HFFc6 (cell line): ENCODE results near the gene LILRA6. TPM values are rescaled to one million over a fixed set of nuclear protein-coding genes. Genes with fewer than 3 reads are reported as not detected.
"Not testable (repeated sequence)": the region's sequence is repeated elsewhere in the genome, so short reads cannot be mapped to it uniquely, and the experiment has no call there.

Experiments used
- DNase-seq: peaks from one replicate; pipeline ENCODE4 v3.0.0-alpha.2; 2018
- H3K27ac Mint-ChIP-seq: 2 replicates; pipeline ENCODE4 v1.8.0; 2020; ENCODE audit warnings: mild to moderate bottlenecking, mixed read lengths
- H3K27me3 Mint-ChIP-seq: 2 replicates; pipeline ENCODE4 v1.8.0; 2021; ENCODE audit warnings: mild to moderate bottlenecking, moderate library complexity, mixed read lengths; ENCODE audit not compliant: insufficient read depth
- H3K36me3 Mint-ChIP-seq: 2 replicates; pipeline ENCODE4 v1.8.0; 2021; ENCODE audit warnings: low read depth, mixed read lengths
- H3K4me1 Mint-ChIP-seq: 2 replicates; pipeline ENCODE4 v1.8.0; 2020; ENCODE audit warnings: low read depth, mixed read lengths
- H3K4me3 Mint-ChIP-seq: 2 replicates; pipeline ENCODE4 v1.8.0; 2020; ENCODE audit warnings: mild to moderate bottlenecking, moderate library complexity, mixed read lengths
- H3K9me3 Mint-ChIP-seq: 2 replicates; pipeline ENCODE4 v1.8.0; 2020; ENCODE audit warnings: mild to moderate bottlenecking, mixed read lengths
- total RNA-seq, 6 experiments: library from RNA; stranded (reverse); fragmentation: NEBNext Ultra II Directional; extraction: Animal tissue kit (Norgen Biotek cat#: 25700); gene quantifications; 2 replicates in 1 of 6; 3 replicates in 5 of 6; pipeline ENCODE4 v1.2.3, GENCODE V29; 2021
- TF ChIP-seq, protein P1 (sequence below): fragments of 200-600 bp; sonication (generic); IDR thresholded peaks from 2 replicates; pipeline ENCODE4 v1.5.0; 2021; ENCODE audit warnings: antibody characterized with exemption, mild to moderate bottlenecking

LILRA6 gene
- total RNA-seq, 6 experiments from 2014 or later, result not detected

DNA sequence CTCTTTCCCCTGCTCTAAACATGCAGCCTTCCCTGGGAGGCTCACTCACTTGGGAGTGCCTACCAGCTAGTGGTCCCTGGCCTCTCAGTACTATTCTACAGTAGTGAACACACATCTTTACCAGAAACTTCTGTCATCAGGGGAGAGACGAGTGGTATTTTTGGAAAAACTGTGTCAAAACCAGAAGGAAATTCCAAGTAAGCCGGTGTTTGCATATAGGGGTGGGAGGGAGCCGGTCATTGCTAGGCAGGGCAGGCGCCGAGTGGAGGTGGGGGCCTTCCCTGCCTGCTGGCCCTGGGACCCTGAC is 35.0 kb downstream of the LILRA6 start:
- H3K27ac Mint-ChIP-seq, result peak overlapping the region; percentile 86
- TF ChIP-seq, protein P1, sequence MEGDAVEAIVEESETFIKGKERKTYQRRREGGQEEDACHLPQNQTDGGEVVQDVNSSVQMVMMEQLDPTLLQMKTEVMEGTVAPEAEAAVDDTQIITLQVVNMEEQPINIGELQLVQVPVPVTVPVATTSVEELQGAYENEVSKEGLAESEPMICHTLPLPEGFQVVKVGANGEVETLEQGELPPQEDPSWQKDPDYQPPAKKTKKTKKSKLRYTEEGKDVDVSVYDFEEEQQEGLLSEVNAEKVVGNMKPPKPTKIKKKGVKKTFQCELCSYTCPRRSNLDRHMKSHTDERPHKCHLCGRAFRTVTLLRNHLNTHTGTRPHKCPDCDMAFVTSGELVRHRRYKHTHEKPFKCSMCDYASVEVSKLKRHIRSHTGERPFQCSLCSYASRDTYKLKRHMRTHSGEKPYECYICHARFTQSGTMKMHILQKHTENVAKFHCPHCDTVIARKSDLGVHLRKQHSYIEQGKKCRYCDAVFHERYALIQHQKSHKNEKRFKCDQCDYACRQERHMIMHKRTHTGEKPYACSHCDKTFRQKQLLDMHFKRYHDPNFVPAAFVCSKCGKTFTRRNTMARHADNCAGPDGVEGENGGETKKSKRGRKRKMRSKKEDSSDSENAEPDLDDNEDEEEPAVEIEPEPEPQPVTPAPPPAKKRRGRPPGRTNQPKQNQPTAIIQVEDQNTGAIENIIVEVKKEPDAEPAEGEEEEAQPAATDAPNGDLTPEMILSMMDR, result no peak
- H3K4me3 Mint-ChIP-seq, result no peak overlapping the region; the same call in 1 of the 2 replicates
- H3K4me1 Mint-ChIP-seq, result peaks cover 75% of the 10 kb centered on the region
- no peak for DNase-seq
- H3K36me3 Mint-ChIP-seq, result peaks cover 29% of the 10 kb centered on the region
- peaks cover 4% of the 10 kb centered on the region; the same call in 1 of the 2 replicates for H3K9me3 Mint-ChIP-seq
- peaks cover 20% of the 10 kb centered on the region for H3K27me3 Mint-ChIP-seq

- Mint-ChIP-seq H3K4me1 (peaks cover 80% of the 10 kb centered on the region), H3K36me3 (peaks cover 33% of the 10 kb centered on the region), H3K27me3 (peaks cover 20% of the 10 kb centered on the region)
- not testable (repeated sequence) for DNase-seq, H3K27ac Mint-ChIP-seq, H3K9me3 Mint-ChIP-seq, H3K4me3 Mint-ChIP-seq
Observed at GRCh38 chr19:54207193-54207592, 35.4 kb downstream of the LILRA6 start.

- Mint-ChIP-seq H3K9me3 (peaks cover 4% of the 10 kb centered on the region; the same call in 1 of the 2 replicates), H3K27ac (no peak overlapping the region), H3K4me3 (no peak overlapping the region), H3K27me3 (peaks cover 20% of the 10 kb centered on the region), H3K36me3 (peaks cover 37% of the 10 kb centered on the region), H3K4me1 (peaks cover 84% of the 10 kb centered on the region)
- DNase-seq, result no peak
- TF ChIP-seq, protein P1, result no peak
Observed at GRCh38 chr19:54206831-54207177, 35.8 kb downstream of the LILRA6 start.

- Mint-ChIP-seq H3K9me3 (peaks cover 2% of the 10 kb centered on the region; the same call in 1 of the 2 replicates), H3K27me3 (peaks cover 22% of the 10 kb centered on the region), H3K36me3 (peaks cover 42% of the 10 kb centered on the region), H3K27ac (no peak overlapping the region), H3K4me3 (no peak overlapping the region), H3K4me1 (peaks cover 86% of the 10 kb centered on the region)
- no peak for DNase-seq
- TF ChIP-seq, protein P1, result no peak
Observed at GRCh38 chr19:54206030-54206830, 36.4 kb downstream of the LILRA6 start.

DNA sequence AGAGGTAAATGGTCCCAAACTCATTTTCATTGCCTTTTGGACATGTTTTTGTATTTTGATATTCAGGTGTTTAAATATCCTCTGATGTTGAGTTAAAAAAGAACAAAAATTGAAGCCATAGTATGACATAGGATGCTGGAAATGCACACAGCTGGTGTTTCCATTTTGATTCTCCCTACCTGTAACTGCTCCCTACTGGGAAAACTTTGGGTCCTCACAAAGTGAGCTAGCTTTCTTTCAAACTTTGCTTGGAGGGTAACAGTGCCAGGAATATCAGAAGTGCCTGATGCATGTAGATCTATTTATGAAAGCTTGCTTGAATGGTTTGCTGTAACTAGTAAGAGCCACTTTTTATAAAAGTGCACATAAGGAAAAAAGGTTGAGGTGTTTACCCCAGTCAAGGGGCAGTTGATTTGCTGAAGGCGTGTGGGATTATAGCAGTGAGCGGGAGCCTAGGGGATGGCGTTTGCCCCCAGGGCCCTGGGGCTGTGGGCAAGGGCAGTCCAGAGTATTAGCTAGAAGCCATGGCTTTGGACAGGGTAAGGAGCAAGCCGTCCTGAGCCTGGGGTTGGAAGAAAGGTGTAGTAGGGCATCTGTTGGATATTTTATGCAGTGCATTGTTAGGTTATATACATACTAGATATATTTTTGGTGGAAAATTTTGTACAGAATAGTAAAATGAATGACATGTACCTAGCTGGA is 37.7 kb downstream of the LILRA6 start:
- H3K27ac Mint-ChIP-seq, result peak overlapping the region; percentile 56
- H3K4me1 Mint-ChIP-seq, result peaks cover 72% of the 10 kb centered on the region
- no peak for DNase-seq
- H3K27me3 Mint-ChIP-seq, result peaks cover 20% of the 10 kb centered on the region
- TF ChIP-seq, protein P1, result no peak
- peak overlapping the region; percentile 96 for H3K4me3 Mint-ChIP-seq
- H3K36me3 Mint-ChIP-seq, result peaks cover 44% of the 10 kb centered on the region
- H3K9me3 Mint-ChIP-seq, result peaks cover 4% of the 10 kb centered on the region; the same call in 1 of the 2 replicates

GRCh38 chr19:54203151-54203611 is 39.4 kb downstream of the LILRA6 start:
- peaks cover 4% of the 10 kb centered on the region; the same call in 1 of the 2 replicates for H3K9me3 Mint-ChIP-seq
- peaks cover 44% of the 10 kb centered on the region for H3K36me3 Mint-ChIP-seq
- no peak for DNase-seq
- peaks cover 9% of the 10 kb centered on the region for H3K27me3 Mint-ChIP-seq
- peak overlapping the region; percentile 97 for H3K27ac Mint-ChIP-seq
- TF ChIP-seq, protein P1, result no peak
- peaks cover 60% of the 10 kb centered on the region for H3K4me1 Mint-ChIP-seq
- peak overlapping the region; percentile 96 for H3K4me3 Mint-ChIP-seq
